Endodermal cell (in vitro differentiated cells): ENCODE data around the gene HMCN2. TPM values are rescaled to one million over a fixed set of nuclear protein-coding genes. Genes with fewer than 3 reads are reported as not detected.

Experiments used
- DNase-seq: peaks from one replicate; pipeline ENCODE4 v3.0.0-alpha.2; 2017
- H3K27ac ChIP-seq: 2 replicates; pipeline ENCODE4 v1.5.1; 2013; ENCODE audit warnings: mild to moderate bottlenecking, low read depth, low read length, moderate library complexity
- H3K27me3 ChIP-seq: 2 replicates; pipeline ENCODE4 v1.6.1; 2013; ENCODE audit warnings: mild to moderate bottlenecking, low read length, moderate library complexity; ENCODE audit not compliant: insufficient read depth, control insufficient read depth, poor library complexity, severe bottlenecking
- H3K36me3 ChIP-seq: 2 replicates; pipeline ENCODE4 v1.7.0; 2013; ENCODE audit warnings: mild to moderate bottlenecking, low read length, moderate library complexity; ENCODE audit not compliant: control insufficient read depth, insufficient read depth
- H3K4me1 ChIP-seq: one replicate; pipeline ENCODE4 v1.7.0; 2013; ENCODE audit warnings: low read length; ENCODE audit not compliant: control insufficient read depth, insufficient read depth
- H3K4me3 ChIP-seq: 2 replicates; pipeline ENCODE4 v1.5.1; 2013; ENCODE audit warnings: mild to moderate bottlenecking, low read length, moderate library complexity
- H3K9ac ChIP-seq: 2 replicates; pipeline ENCODE4 v1.6.1; 2013; ENCODE audit warnings: mild to moderate bottlenecking, low read length, moderate library complexity; ENCODE audit not compliant: poor library complexity, severe bottlenecking; ENCODE audit errors: extremely low read depth
- H3K9me3 ChIP-seq: 2 replicates; pipeline ENCODE4 v1.6.1; 2013; ENCODE audit warnings: mild to moderate bottlenecking, low read length, moderate library complexity; ENCODE audit not compliant: control insufficient read depth
- H3K27ac Mint-ChIP-seq: 2 replicates; pipeline ENCODE4 v1.8.0; 2020; ENCODE audit warnings: mixed read lengths
- H3K27me3 Mint-ChIP-seq: 2 replicates; pipeline ENCODE4 v1.8.0; 2021; ENCODE audit warnings: mild to moderate bottlenecking, mixed read lengths; ENCODE audit not compliant: insufficient read depth
- H3K36me3 Mint-ChIP-seq: 2 replicates; pipeline ENCODE4 v1.8.0; 2020; ENCODE audit warnings: low read depth, mixed read lengths
- H3K4me1 Mint-ChIP-seq: 2 replicates; pipeline ENCODE4 v1.8.0; 2020; ENCODE audit warnings: mixed read lengths
- H3K4me3 Mint-ChIP-seq: 2 replicates; pipeline ENCODE4 v1.8.0; 2020; ENCODE audit warnings: mild to moderate bottlenecking, moderate library complexity, mixed read lengths
- H3K9me3 Mint-ChIP-seq: 2 replicates; pipeline ENCODE4 v1.8.0; 2020; ENCODE audit warnings: mild to moderate bottlenecking, mixed read lengths
- WGBS, 2 experiments: methylation state at CpG; one replicate each; pipeline versions ENCODE4 v1.1.5 to v1.1.7; 2013; ENCODE audit warnings: missing lambda C conversion rate in 2 of 2, mixed read lengths in 1 of 2; ENCODE audit not compliant: insufficient coverage in 1 of 2, insufficient read length in 1 of 2; 5-methylcytosine and 5-hydroxymethylcytosine counted together
- total RNA-seq, 2 donors: library from RNA; stranded (reverse); fragmentation: NEBNext Ultra II Directional in 1 of 2; extraction: Animal tissue kit (Norgen Biotek cat#: 25700) in 1 of 2; gene quantifications; 2 replicates in 1 of 2; 3 replicates in 1 of 2; pipeline ENCODE4 v1.2.1, GENCODE V29; 2021
- TF ChIP-seq, protein P1 (sequence below): fragments of 200-600 bp; sonication (generic); conservative IDR thresholded peaks from 2 replicates; pipeline ENCODE4 v1.5.0; 2021; ENCODE audit warnings: antibody characterized with exemption, mild to moderate bottlenecking

Gene HMCN2
- total RNA-seq, 2 donors from 2014 or later = 3.3 to 3.9 TPM

DNA sequence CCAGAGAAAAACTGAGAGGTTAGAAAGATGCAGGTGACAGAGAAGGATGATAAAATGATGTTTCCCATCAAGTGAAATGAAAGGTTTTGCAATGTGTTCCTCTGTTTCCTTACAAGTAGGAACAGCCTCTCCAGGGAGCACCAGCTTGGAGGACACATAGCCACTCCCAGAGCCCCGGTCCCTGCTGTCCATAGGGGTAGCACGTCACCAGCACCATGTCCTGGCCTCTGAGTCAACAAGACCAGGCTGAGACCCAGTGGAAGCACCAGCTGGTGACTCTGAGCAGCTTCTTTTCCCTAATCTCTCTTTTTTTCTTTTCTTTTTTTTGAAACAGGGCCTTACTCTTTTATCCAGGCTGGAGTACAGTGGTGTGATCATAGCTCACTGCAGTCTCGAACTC, 19.4 kb upstream of the HMCN2 start:
- no peaks in the 10 kb centered on the region for H3K9me3 Mint-ChIP-seq

DNA sequence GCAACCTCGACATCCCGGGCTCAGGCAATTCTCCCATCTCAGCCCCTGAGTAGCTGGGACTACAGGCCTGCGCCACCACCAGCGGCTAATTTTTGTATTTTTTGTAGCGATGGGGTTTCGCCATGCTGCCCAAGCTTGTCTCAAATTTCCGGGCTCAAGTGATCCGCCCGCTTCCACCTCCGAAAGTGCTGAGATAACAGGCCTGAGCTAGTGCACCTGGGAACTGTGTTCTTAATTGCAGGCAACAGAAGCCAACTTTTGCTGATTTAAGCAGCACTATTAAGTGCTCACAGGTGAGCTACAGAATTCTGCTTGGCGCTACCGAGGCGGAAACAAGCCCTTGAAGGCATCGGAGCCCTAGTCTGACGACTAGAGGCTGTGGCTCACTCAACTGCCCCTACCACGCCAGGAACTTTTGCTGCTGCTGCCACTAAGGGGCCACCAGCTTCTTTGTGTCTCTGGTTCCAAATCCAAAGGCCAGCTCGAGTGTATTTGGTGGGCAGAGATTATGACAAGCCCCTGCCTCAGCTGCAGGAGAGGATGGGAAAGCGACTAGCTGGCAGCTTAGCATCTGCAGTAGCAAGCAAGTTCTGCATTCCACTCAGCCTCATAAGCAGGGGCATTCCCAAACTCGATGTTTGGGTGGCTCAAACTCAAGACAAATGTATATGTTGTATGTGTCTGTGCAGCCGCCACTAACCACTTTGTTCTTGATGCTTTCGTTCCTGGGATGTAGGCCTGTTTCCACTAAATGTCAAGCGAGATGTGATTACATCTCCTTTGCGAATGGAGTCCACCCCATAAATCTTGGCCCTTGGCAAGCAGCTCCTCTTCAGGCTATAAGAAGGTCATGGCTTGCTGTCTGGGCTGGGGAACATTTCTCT, 10.6 kb upstream of the HMCN2 start:
- WGBS, 2 experiments = 89 to 92% methylated on average over 19 to 23 of the region's 23 CpGs
- H3K27me3 Mint-ChIP-seq = no peaks in the 10 kb centered on the region
- no peak overlapping the region for H3K4me3 Mint-ChIP-seq
- no peak overlapping the region for H3K27ac ChIP-seq
- peaks cover 13% of the 10 kb centered on the region for H3K9me3 Mint-ChIP-seq
- TF ChIP-seq, protein P1, sequence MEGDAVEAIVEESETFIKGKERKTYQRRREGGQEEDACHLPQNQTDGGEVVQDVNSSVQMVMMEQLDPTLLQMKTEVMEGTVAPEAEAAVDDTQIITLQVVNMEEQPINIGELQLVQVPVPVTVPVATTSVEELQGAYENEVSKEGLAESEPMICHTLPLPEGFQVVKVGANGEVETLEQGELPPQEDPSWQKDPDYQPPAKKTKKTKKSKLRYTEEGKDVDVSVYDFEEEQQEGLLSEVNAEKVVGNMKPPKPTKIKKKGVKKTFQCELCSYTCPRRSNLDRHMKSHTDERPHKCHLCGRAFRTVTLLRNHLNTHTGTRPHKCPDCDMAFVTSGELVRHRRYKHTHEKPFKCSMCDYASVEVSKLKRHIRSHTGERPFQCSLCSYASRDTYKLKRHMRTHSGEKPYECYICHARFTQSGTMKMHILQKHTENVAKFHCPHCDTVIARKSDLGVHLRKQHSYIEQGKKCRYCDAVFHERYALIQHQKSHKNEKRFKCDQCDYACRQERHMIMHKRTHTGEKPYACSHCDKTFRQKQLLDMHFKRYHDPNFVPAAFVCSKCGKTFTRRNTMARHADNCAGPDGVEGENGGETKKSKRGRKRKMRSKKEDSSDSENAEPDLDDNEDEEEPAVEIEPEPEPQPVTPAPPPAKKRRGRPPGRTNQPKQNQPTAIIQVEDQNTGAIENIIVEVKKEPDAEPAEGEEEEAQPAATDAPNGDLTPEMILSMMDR = no peak
- peak; percentile 37 for DNase-seq
- H3K9ac ChIP-seq = no peak overlapping the region
- H3K36me3 ChIP-seq = no peaks in the 10 kb centered on the region
- no peaks in the 10 kb centered on the region for H3K36me3 Mint-ChIP-seq
- H3K4me1 Mint-ChIP-seq = no peaks in the 10 kb centered on the region
- H3K9me3 ChIP-seq = no peaks in the 10 kb centered on the region
- H3K27me3 ChIP-seq = no peaks in the 10 kb centered on the region
- H3K4me1 ChIP-seq = no peaks in the 10 kb centered on the region
- no peak overlapping the region for H3K4me3 ChIP-seq
- H3K27ac Mint-ChIP-seq = no peak overlapping the region

More for the DNA sequence above, 19.4 kb upstream of the HMCN2 start:
- Mint-ChIP-seq H3K27me3 (peaks cover 7% of the 10 kb centered on the region), H3K4me3 (no peak overlapping the region), H3K4me1 (peaks cover 7% of the 10 kb centered on the region), H3K27ac (no peak overlapping the region), H3K36me3 (no peaks in the 10 kb centered on the region)
- H3K27me3 ChIP-seq = no peaks in the 10 kb centered on the region
- H3K9ac ChIP-seq = no peak overlapping the region
- H3K4me3 ChIP-seq = no peak overlapping the region
- H3K36me3 ChIP-seq = no peaks in the 10 kb centered on the region
- WGBS, 2 experiments = 85 to 90% methylated on average over 3 of the region's 3 CpGs
- H3K27ac ChIP-seq = no peak overlapping the region
- H3K4me1 ChIP-seq = no peaks in the 10 kb centered on the region
- peak; percentile 38 for DNase-seq
- H3K9me3 ChIP-seq = no peaks in the 10 kb centered on the region
- TF ChIP-seq, protein P1 = no peak

DNA sequence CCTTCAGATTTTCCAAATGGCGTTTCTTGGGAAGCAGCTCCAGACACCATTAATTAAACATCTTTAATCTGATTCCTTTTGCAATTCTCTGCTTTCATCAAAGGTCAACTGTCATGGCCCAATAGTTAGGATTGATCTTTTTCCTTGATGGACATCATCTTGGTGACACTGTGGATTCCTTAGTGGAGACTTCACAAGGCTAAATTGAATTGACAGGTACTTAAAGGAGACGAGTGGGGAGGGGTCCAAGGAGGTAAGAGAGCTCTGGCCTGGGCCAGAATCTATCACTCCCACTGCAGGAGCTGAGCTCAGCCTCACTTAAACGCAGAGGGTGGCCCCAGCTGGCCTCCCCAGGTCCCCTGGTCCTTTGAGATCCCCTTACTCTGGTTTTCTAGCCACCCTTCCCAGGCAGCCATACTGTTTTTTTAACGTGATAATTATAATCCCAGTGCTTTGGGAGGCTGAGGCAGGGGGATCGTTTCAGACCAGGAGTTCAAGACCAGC, 9.9 kb upstream of the HMCN2 start:
- Mint-ChIP-seq H3K27me3 (peaks cover 3% of the 10 kb centered on the region), H3K4me3 (no peak overlapping the region), H3K9me3 (peaks cover 13% of the 10 kb centered on the region), H3K4me1 (no peaks in the 10 kb centered on the region), H3K36me3 (no peaks in the 10 kb centered on the region), H3K27ac (no peak overlapping the region)
- no peak overlapping the region for H3K27ac ChIP-seq
- H3K4me1 ChIP-seq = no peaks in the 10 kb centered on the region
- H3K27me3 ChIP-seq = no peaks in the 10 kb centered on the region
- H3K4me3 ChIP-seq = no peak overlapping the region
- TF ChIP-seq, protein P1 = no peak
- H3K9me3 ChIP-seq = no peaks in the 10 kb centered on the region
- H3K36me3 ChIP-seq = no peaks in the 10 kb centered on the region
- H3K9ac ChIP-seq = no peak overlapping the region
- 84 to 100% methylated on average over 3 to 5 of the region's 5 CpGs for WGBS, 2 experiments
- DNase-seq = peak; percentile 9
